ENCODE data around the gene ZNF593.

Gene ZNF593

DNA sequence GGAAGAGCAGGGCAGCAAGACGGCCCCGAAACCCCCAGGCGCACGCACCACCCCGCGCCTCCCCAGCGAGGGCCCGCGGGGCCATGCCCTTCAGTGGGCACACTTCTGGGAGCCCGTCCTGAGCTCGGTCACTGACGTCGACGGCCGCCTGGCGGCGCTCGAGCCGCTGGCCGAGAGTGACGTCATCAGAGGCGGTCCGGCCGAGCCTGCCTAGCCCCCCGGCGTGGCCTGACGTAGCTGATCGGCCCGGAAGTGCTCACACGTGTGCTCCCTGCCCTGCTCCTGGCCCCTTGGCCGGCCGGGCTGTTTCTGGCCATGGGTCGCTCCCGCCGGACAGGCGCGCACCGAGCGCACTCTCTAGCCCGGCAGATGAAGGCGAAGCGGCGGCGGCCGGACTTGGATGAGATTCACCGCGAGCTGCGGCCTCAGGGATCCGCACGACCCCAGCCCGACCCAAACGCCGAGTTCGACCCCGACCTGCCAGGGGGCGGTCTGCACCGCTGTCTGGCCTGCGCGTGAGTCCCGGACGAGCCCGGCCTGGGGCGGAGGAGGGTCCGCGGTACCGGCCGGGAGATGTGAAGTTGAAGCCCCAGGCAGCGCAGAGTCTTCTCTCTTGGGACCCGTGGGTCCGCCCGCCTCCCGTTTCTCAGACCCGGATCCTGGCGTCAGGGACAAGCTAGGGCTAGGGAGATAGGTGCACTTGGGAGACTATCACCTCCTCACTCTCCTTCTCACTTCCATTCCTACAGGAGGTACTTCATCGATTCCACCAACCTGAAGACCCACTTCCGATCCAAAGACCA is at the start of gene ZNF593:
TSS of gene ZNF593 (plus strand) at position 240 of the 803 bp plus-strand sequence. CDS start at position 316, 76 bp downstream.
- DNase-seq (ENCODE audit: low spot score) = peak; percentile 83

DNA sequence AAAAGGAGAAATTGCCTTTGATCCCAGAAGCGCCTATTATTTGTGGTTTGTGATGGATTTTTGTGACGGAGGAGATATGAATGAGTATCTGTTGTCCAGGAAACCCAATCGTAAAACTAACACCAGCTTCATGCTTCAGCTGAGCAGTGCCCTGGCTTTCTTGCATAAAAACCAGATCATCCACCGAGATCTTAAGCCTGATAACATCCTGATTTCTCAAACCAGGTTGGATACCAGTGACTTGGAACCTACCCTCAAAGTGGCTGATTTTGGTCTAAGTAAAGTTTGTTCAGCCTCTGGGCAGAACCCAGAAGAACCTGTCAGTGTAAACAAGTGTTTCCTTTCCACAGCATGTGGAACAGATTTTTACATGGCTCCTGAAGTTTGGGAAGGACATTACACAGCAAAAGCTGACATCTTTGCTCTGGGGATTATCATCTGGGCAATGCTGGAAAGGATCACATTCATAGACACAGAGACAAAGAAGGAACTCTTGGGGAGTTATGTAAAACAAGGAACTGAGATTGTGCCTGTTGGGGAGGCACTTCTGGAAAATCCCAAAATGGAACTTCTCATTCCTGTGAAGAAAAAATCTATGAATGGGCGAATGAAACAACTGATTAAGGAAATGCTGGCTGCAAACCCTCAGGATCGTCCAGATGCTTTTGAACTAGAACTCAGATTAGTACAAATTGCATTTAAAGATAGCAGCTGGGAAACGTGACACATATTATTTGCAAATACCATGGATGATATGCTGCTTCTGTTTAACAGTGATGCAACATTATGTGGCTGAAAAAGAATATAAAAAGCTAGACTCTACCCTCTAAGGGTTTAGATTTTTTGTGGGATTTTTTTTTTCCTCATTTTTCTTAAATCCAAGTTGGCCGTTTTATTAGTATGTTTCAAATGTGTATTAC is 47.6 kb upstream of the ZNF593 start:
- DNase-seq (ENCODE audit: low spot score) = peak; percentile 51

DNA sequence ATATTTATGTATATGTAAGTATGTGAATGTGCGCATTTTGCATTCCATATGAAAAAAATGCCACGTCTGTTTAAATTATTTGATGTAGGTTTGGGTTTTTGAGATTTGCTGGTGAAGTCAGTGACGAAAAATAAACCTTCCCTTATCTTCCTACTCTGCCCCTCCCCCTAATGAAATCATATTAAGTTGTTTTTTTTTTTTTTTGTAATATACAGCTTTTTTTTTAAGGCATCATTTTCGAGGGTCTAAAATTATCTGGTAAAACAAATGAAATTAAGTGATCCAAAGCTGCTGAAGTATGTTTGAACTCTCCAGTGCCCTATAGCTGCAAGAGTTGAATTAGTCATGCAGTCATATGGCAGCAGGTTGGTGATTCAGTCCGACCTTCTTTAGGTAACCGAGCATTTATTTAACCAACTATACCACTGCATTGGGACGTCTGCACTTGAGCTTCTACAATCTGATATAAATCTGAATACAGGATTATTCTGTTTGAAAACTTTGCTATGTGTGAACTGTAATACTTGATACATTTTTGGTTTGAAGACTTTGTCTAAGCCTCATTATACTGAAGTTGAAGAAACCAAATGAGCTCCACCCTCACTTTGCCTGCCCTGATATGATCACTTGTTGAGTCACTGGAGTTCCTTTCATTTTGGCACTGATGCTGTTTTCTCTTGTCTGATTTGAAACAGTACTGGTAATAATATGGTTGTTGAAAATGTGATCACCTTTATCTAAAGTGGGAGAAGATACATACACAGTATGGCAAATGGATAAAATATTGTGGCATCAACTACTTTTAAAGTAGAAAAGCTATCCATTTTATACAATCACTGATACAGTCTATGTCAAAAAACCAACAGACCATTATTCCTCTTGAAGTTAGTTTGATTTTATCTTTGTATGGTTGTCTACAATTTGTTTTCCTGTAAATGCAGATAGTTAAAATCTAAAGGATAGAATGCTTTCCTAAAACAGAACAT is 46.4 kb upstream of the ZNF593 start:
- DNase-seq (ENCODE audit: low spot score) = no peak

DNA sequence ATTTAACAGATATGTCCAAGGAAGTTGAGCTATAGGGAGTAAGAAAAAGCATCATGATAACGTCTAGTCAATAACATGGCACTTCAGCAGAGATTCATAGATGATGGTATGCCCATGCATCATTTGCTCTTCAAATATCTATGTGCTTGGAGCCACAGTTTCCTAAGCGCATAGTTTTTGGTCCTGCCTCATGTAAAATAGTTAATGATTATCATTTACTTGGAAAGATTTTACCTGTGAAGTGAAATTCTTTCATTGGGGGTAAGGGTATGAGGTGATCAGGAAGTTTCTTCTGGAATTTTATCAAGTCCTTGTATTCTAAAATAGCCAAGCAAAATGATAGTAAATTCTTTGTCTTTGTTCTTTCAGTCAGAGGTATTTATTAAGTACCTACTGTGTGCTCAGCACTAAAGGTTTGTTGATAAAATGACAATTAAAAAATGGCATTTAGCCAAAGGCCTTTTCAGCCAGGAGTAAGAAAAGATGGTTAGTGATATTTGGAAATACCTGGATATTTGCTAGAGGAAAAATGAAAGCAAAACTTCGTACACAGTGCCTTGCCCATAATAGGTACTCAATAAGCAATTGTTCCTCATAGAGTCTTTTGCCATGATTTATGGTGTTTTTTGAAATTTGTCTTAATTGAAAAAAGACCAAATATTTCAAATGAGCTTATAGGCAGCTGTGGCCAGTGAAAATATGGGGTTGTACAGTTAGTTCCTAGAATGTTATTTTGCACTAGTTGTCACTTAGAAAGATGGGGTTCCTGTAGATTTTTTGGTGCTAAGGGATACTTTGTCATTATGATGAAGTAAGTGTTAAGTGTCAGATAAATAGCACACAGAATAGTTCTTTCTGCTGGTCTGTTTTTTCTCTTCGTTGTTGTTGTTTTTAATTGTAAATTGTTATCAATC is 45.0 kb upstream of the ZNF593 start:
- no peak for DNase-seq (ENCODE audit: low spot score)

DNA sequence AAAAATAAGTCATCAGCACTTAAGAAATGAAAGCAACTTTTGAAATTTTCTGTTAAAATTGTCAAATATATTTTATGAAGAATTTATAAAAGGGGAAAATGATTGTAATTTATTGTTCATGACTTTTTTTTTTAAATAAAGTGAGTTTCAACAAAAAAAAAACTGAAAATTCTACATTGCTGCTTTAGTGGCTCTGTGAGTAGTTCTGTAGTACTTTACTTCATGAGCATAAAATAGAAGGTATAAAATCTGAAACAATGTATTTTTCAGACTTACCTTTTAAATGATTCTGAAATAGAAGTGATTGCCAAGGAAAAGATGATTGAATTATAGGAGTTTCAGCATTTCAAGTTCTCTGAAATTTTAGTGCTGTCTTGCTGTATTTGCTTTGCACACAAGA is 44.3 kb upstream of the ZNF593 start:
- no peak for DNase-seq (ENCODE audit: low spot score)

DNA sequence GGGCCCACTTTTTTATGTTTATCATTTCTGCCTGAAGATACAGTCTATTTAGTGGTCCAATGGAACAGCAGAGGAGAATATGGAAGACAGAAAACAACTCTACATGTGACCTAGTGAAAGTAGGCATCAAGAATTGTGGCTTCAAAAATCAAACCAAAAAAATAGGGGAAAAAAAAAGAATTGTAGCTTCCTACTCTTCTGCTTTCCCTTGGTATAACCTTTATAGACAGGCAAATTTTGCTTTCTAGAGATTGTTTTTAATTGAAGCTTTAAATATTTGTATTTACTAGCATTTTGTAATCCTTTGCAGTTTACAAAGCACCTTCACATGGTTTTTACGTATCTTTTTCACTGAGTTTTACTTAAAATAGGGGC is 43.8 kb upstream of the ZNF593 start:
- DNase-seq (ENCODE audit: low spot score) = no peak

DNA sequence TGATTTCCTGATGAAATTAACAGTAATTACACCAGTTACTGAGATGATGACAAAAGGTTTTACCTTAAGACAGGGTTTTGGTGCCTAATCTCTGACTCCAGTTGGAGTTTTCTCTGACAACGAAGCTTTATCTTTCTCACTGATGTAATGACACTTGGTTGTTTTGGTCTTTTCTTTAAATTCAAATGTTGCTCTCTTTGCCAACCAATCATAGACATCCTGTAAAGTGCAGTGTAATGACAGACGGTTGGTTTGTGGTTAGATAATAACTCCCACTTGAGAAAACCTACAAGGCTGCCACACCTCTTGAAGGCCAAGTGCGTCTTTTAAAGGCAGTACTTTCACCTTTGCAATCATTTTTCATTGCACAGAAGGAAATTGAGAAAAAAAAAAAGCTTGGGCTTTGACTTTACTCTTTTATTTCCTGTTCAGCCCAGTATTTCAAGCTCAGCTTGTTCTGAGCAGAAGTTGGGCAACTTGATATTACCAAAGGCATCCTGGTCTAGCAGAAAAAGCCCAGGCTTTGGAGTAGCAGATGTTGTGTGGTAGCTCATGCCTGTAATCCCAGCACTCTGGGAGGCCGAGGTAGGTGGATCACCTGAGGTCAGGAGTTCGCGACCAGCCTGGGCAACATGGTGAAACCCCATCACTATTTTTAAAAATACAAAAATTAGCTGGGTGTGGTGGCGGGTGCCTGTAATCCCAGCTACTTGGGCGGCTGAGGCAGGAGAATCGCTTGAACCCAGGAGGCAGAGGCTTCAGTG is 43.2 kb upstream of the ZNF593 start:
- peak; percentile 34 for DNase-seq (ENCODE audit: low spot score)

DNA sequence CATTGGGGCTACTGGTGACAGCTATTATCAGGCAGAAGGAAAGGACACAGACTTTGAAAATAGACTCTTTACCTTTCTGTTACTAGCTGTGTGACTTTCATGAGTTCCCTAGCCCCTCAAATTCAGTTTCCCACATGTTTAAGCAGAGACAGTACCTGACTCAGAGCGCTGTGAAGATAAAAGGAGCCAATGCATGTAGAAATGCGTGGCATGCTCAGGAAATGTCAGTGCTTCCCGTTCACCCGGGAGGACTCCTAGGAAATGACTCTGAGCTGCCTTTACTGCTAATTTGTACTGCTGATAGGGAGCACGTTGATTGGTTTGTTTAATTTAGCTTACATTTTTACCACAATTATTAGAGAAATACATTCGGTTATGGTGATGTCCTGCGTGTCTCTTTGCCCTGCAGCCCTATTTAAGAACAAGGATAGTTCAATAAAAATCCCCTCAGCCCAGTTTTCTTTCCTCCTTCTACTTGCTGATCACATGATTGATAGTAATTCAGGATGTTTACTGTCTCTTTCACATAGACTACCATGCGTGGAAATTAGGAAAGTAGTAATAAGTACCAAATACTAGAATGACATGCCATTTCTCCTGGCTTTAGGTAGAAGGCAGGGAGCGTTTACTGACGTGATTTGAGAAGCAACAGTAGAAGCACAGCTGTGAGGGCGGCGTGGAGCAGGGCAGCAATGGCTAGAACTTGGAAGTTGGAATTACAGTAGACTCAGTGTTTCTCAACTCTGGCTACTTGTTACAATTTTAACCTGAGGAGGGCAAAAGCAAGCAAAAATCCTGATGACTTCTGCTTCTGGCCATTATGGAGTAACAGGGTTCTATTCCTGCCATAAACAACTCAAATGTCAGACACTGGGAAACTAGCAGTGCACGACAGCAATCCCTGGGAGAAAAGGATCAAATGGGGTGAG is 42.2 kb upstream of the ZNF593 start:
- DNase-seq (ENCODE audit: low spot score) = peak; percentile 30

DNA sequence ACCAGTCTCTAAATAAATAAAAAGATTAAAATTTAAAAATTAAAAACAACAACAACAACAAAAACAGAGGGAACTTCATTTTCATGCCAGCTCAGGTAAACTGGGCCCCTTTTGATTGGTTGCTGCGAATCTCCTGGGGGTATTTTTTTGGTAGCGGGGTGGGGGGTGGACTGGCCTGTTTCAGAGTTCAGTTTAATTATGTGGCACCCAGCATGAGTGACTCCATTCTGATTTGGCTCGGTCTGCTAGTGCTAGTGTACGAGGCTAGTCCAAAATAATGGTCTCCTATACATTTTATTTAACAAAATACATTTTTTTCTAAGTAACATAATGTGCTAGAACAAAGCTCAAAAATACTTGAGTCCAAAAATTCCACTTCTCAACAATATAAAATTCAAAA is 39.9 kb upstream of the ZNF593 start:
- no peak for DNase-seq (ENCODE audit: low spot score)

DNA sequence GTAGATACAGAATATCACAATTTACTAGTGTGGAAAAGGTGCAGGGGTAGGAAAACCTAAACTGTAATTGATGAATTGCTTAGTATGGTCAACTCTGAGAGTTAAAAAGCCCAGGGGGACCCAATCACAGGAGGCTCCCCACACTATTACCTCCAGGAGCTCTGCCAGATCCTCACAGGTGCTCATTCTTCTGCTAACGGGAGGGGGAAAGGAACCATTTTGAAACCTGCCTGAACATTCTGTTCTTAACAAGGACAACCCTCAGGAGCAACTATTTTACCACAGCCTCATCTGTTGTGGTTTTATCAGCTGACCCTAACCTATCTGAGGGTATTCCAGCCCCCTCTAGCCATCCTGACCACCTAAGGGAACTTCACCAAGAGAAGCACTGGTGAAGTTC is 39.0 kb upstream of the ZNF593 start:
- no peak for DNase-seq (ENCODE audit: low spot score)

DNA sequence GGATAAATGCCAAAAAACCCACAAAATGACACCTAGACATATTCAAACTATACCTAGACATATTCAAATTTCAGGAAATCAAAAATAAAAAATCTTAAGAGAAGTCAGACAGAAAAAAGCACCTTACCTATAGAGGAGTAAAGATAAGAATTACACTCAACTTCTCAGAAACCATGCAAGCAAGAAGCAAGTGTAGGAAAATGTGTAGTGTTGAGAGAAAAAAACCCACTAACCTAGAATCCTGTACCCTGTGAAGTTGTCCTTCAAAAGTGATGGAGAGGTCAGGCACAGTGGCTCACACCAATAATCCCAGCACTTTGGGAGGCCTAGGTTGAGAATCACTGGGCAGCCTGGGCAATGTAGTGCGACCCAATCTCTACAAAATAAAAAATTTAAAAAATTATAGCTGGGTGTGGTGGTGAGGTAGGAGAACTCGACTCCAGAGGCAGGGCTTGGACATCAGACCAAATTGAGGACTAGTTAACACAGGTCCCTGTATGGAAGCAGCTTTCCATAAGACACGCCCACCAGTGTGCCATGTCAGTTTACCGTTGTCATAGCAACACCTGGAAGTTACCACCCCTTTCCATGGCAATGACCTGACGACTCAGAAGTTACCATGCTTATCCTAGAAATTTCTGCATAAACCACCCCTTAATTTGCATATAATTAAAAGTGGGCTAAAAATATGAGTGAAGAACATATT is 37.4 kb upstream of the ZNF593 start:
- no peak for DNase-seq (ENCODE audit: low spot score)

DNA sequence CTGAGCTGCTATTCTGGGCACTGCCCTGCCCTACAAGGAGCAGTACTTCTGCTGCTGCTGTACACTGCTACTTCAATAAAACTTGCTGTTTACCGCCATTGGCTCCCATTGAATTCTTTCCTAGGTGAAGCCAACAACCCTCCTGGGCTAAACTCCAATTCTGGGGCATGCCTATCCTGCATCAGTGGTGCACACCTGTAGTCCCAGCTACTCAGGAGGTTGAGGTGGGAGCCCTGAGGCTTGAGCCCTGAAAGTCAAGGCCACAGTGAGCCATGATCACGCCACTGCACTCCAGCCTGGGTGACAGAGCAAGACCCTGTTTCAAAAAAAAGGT is 36.9 kb upstream of the ZNF593 start:
- no peak for DNase-seq (ENCODE audit: low spot score)

DNA sequence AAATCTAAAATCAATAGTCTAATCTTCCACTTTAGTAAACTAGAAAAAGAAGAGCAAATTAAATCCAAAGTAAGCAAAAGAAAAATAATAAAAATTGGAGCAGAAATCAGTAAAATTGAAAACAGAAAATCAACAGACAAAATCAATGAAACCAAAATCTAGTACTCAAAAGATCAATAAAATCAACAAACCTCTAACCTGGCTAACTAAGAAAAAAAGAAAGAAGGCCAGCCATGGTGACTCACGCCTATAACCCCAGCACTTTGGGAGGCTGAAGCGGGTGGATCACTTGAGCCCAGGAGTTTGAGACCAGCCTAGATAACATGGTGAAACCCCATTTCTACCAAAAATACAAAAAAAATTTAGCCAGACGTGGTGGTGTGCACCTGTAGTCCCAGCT is 35.2 kb upstream of the ZNF593 start:
- no peak for DNase-seq (ENCODE audit: low spot score)

DNA sequence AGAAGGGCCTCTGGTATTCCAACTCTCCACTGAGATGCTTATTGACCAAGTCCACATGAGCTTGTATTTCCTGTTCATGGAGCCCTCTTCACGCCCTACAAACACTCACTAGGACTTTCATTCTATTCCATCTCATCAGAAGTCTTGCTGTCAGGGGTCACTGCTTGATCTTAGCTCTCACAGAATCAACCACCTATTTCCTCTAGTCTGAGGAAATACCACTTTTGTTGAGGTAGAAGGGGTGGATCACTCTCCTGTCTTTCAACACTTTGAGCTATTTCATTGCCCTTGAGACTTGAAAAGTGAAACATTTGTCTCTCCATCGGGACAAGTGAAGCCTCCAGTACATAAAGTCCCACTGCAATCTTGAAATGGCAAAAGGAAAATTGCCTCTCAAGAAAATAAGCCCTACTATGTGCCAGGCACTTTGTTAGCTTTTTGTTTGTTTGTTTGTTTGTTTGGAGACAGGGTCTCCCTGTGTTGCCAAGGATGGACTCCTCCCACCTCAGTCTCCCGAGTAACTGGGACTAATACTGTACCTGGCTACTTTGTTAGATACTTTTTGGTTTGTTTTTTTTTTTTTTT is 30.6 kb upstream of the ZNF593 start:
- no peak for DNase-seq (ENCODE audit: low spot score)

DNA sequence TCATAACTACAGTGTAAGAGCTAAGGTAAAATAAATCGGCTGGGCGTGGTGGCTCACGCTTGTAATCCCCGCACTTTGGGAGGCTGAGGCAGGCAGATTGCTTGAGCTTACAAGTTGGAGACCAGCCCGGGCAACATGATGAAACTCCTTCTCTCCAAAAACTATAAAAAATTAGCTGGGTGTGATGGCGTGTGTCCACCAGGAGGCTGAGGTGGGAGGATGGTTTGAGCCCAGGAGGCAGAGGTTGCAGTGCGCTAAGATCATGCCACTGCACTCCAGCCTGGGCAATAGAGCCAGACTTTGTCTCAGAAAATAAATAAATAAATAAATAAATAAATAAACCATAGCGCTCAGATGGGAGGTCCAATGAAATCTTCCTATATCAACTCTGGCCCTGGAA is 27.5 kb upstream of the ZNF593 start:
- no peak for DNase-seq (ENCODE audit: low spot score)

DNA sequence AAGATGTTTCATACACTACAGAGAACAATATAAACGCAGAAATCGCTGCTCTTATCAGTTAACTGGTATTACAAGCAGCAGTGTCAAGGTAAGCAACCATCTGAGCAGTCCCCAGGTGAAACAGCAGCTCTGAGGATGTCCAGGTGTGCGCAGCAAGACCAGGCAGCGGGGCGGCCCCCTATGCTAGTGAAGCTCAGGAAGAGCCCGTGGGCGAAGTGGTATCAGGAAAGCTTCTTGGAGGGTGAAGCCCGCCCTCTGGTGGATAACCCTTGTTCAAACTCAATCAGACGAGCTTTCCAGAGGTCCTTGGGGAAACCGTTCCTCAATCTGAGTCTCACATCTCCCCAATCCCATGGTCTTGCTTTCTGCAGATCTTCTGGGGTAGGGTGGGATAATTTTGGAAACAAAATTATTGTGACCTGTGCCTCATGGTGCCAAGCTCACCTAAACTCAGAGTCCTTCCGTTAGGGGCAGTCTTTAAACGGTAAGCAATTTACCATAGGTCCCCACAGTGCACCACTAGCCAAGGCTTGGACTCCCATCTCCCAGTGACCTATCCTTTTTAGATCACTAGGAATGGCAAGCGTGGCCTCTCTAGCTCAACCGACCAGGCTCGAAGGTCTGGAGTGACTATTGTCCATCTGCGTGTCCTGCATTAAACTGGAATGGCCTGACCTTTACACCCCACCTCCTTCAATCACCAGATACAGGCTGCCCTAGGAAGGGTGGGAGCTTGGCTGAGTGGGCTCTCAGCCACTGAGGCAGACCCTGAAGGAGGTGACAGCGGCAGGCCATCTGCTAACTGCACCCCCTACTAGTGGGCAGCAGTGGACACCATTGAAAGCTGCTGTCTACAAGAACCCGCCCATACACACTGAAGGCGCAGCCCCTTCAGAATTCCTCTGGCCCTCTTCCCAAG is 24.4 kb upstream of the ZNF593 start:
- DNase-seq (ENCODE audit: low spot score) = peak; percentile 93

DNA sequence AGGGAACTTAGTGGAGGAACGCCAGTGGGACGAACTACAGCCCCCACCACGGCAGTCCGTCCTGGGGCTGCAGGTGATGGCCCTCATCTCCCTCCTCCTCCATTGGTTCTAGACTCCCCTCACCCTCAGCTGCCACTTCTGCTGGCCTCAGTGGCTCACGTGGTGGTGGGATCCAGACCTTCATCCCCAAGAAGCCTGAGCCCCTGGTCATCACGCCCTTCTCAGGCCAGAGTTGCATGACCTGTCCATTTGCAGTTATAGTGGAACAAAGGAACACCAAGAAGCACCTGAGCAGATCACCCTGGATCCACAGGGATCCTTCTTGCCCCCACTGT is 23.8 kb upstream of the ZNF593 start:
- DNase-seq (ENCODE audit: low spot score) = no peak

All from pons (tissue), 1 donor.